A549 treated with Mapracorat at 1 μM for 4 hours (cell line): ENCODE results near the gene SEMG1. TPM values are rescaled to one million over a fixed set of nuclear protein-coding genes. Genes with fewer than 3 reads are reported as not detected.

ENCODE experiments used
- total RNA-seq: library from RNA; stranded (reverse); fragments of 200-300 nt; extraction: Qiagen RNA extraction; gene quantifications from 5 replicates; pipeline ENCODE4 v1.2.3, GENCODE V29; 2022

SEMG1 gene
- total RNA-seq = not detected in 5 replicates

GRCh38 chr20:45206725-45207124 is at the start of gene SEMG1:
SEMG1 (plus strand) TSS chr20:45207033; CDS start chr20:45207054, 21 bp downstream.

GRCh38 chr20:45174434-45175364 is 32.1 kb upstream of the SEMG1 start, which contains the start of gene PI3:
PI3 (plus strand) TSS chr20:45174902; CDS start chr20:45174923, 21 bp downstream.

GRCh38 chr20:45221076-45221475 is 14.2 kb downstream of the SEMG1 start, which contains the start of gene SEMG2:
SEMG2 (plus strand) TSS chr20:45221373; CDS start chr20:45221390, 17 bp downstream.

GRCh38 chr20:45254383-45255262 is 47.8 kb downstream of the SEMG1 start, which contains the start of gene SLPI:
SLPI (minus strand) TSS chr20:45254564; CDS start chr20:45254543, 21 bp downstream.

Other genes with a start within 250 kb of the SEMG1 start
- gene TOMM34, start 246.6 kb upstream of the SEMG1 start, total RNA-seq = 38.6 to 46.0 TPM (median 39.2 TPM) in 5 replicates
- 11.7 to 14.0 TPM (median 13.0 TPM) in 5 replicates for gene STK4, start 240.5 kb upstream of the SEMG1 start, total RNA-seq
- not detected in 5 replicates for gene KCNS1, start 105.9 kb upstream of the SEMG1 start, total RNA-seq
- not detected in 5 replicates for gene WFDC5, start 91.9 kb upstream of the SEMG1 start, total RNA-seq
- gene WFDC12, start 82.6 kb upstream of the SEMG1 start, total RNA-seq = not detected in 5 replicates
- gene PI3, start 32.1 kb upstream of the SEMG1 start, total RNA-seq = 2.2 to 4.2 TPM (median 3.7 TPM) in 5 replicates
- gene SEMG2, start 14.3 kb downstream of the SEMG1 start, total RNA-seq = not detected in 5 replicates
- 7.2 to 15.2 TPM (median 11.4 TPM) in 5 replicates for gene SLPI, start 47.5 kb downstream of the SEMG1 start, total RNA-seq
- not detected in 5 replicates for gene RBPJL, start 99.8 kb downstream of the SEMG1 start, total RNA-seq
- 0.09 to 0.26 TPM (median 0.15 TPM) in 4 of 5 replicates, not detected in the other for gene MATN4, start 101.3 kb downstream of the SEMG1 start, total RNA-seq
- gene SDC4, start 141.4 kb downstream of the SEMG1 start, total RNA-seq = 102 to 115 TPM (median 106 TPM) in 5 replicates
- gene SYS1, start 156.1 kb downstream of the SEMG1 start, total RNA-seq = 22.2 to 33.8 TPM (median 31.0 TPM) in 5 replicates
- gene TP53TG5, start 171.3 kb downstream of the SEMG1 start, total RNA-seq = not detected in 5 replicates
- gene DBNDD2, start 201.3 kb downstream of the SEMG1 start, total RNA-seq = 26.1 to 30.6 TPM (median 27.3 TPM) in 5 replicates
- 94.5 to 103 TPM (median 96.9 TPM) in 5 replicates for gene PIGT, start 209.1 kb downstream of the SEMG1 start, total RNA-seq